HCT116 (cell line): ENCODE measurements around the gene KLF17. TPM values are rescaled to one million over a fixed set of nuclear protein-coding genes. Genes with fewer than 3 reads are reported as not detected.

Source experiments
- ATAC-seq: fragments of 200-7000 bp; cut with Tn5 transposase; 2 replicates; pipeline ENCODE4 v1.9.1; 2020; ENCODE audit warnings: mild to moderate bottlenecking, moderate library complexity
- BruUV-seq: library from RNA; stranded (reverse); fragments of 400-500 nt; replicated peaks from 2 replicates; lab custom pipeline; 2021; lab: Mats Ljungman, UMichigan
- CTCF ChIA-PET: fragments of 300-600 bp; sonication (Branson Sonifier 250); formaldehyde crosslinking; loops from one replicate; lab custom pipeline; 2021; ENCODE audit warnings: antibody characterized with exemption; lab: Charles Lee
- POLR2A ChIA-PET: fragments of 300-600, 350-600 bp; sonication (Branson Sonifier 250); formaldehyde crosslinking; loops from one replicate; lab custom pipeline; 2021; ENCODE audit warnings: antibody characterized with exemption; lab: Charles Lee
- RAD21 ChIA-PET, 2 experiments: fragments of 300-600 bp; sonication (Branson Sonifier 250); formaldehyde crosslinking; loops; one replicate each; lab custom pipeline; 2023; ENCODE audit warnings: low total read pairs in 2 of 2; ENCODE audit not compliant: uncharacterized antibody in 2 of 2, unreplicated experiment in 2 of 2, low non-redundant PET in 1 of 2; lab: Charles Lee
- DNase-seq: peaks from one replicate; pipeline ENCODE4 v3.0.0-alpha.2; 2010; ENCODE audit warnings: low read depth, low spot score
- H2AFZ ChIP-seq: fragments of 200-600 bp; shearing (Covaris generic), sonication (generic); 2 replicates; pipeline ENCODE4 v1.6.1; 2017; ENCODE audit warnings: low read depth, mixed run types, mixed read lengths, antibody characterized with exemption, low read length; ENCODE audit not compliant: poor library complexity, severe bottlenecking
- H3K27ac ChIP-seq: 2 replicates; pipeline ENCODE4 v1.5.1; 2012; ENCODE audit warnings: low read depth, low read length
- H3K27me3 ChIP-seq: fragments of 200-600 bp; sonication (generic); 2 replicates; pipeline ENCODE4 v1.6.1; 2016; ENCODE audit warnings: mixed run types, low read length, mixed read lengths; ENCODE audit not compliant: insufficient read depth
- H3K36me3 ChIP-seq, 2 experiments: fragments of 200-500 bp in 1 of 2; fragments of 200-600 bp in 1 of 2; sonication (Bioruptor generic) in 1 of 2; sonication (generic) in 1 of 2; 2 replicates each; pipeline versions ENCODE4 v1.5.1 to v1.6.1; 2014 to 2016; ENCODE audit warnings: low read length in 2 of 2, inconsistent platforms in 1 of 2, mixed read lengths in 1 of 2, mixed run types in 1 of 2; ENCODE audit not compliant: insufficient read depth in 2 of 2, control insufficient read depth in 1 of 2
- H3K4me1 ChIP-seq, 2 experiments: fragments of 200-600 bp in 1 of 2; sonication (generic) in 1 of 2; 2 replicates each; pipeline versions ENCODE4 v1.5.1 to v1.6.1; 2012 to 2017; ENCODE audit warnings: low read length in 2 of 2, inconsistent platforms in 1 of 2, mild to moderate bottlenecking in 1 of 2, mixed read lengths in 1 of 2, mixed run types in 1 of 2, moderate library complexity in 1 of 2; ENCODE audit not compliant: insufficient read depth in 2 of 2, control insufficient read depth in 1 of 2
- H3K4me2 ChIP-seq: fragments of 200-600 bp; sonication (generic); 2 replicates; pipeline ENCODE4 v1.6.1; 2017; ENCODE audit warnings: mixed run types, low read length, mixed read lengths
- H3K4me3 ChIP-seq, 2 experiments: fragments of 200-600 bp in 1 of 2; sonication (generic) in 1 of 2; replicated peaks in 1 of 2; 2 replicates each; pipeline ENCODE4 v1.5.1; 2011 to 2016; ENCODE audit warnings: low read length in 2 of 2, control low read depth in 1 of 2, low read depth in 1 of 2, mild to moderate bottlenecking in 1 of 2, mixed read lengths in 1 of 2, mixed run types in 1 of 2
- H3K79me2 ChIP-seq: fragments of 200-600 bp; sonication (generic); 2 replicates; pipeline ENCODE4 v1.6.1; 2017; ENCODE audit warnings: mild to moderate bottlenecking, mixed run types, low read length, moderate library complexity, mixed read lengths; ENCODE audit not compliant: insufficient read depth
- H3K9ac ChIP-seq: fragments of 200-600 bp; sonication (generic); 2 replicates; pipeline ENCODE4 v1.6.1; 2016; ENCODE audit warnings: low read length, mixed read lengths
- H3K9me2 ChIP-seq: fragments of 200-600 bp; sonication (generic), shearing (Covaris generic); 2 replicates; pipeline ENCODE4 v1.6.1; 2017; ENCODE audit warnings: mixed run types, mild to moderate bottlenecking, moderate library complexity; ENCODE audit not compliant: insufficient read depth
- H3K9me3 ChIP-seq, 2 experiments: fragments of 200-500 bp in 1 of 2; fragments of 200-600 bp in 1 of 2; sonication (Bioruptor generic) in 1 of 2; sonication (generic) in 1 of 2; 2 replicates each; pipeline ENCODE4 v1.6.1; 2014 to 2017; ENCODE audit warnings: low read length in 2 of 2, mixed read lengths in 2 of 2, inconsistent platforms in 1 of 2, low read depth in 1 of 2, mild to moderate bottlenecking in 1 of 2, mixed run types in 1 of 2, moderate library complexity in 1 of 2; ENCODE audit not compliant: control insufficient read depth in 1 of 2, insufficient read depth in 1 of 2
- H4K20me1 ChIP-seq: fragments of 200-600 bp; sonication (generic), shearing (Covaris generic); 2 replicates; pipeline ENCODE4 v1.6.1; 2017; ENCODE audit warnings: mixed run types, mild to moderate bottlenecking, moderate library complexity; ENCODE audit not compliant: insufficient read depth
- CBX3 ChIP-seq: IDR thresholded peaks from 2 replicates; pipeline ENCODE4 v1.6.1; 2012; ENCODE audit warnings: low read depth
- CEBPB ChIP-seq: IDR thresholded peaks from 2 replicates; pipeline ENCODE4 v1.6.1; 2012; ENCODE audit warnings: low read depth
- EGR1 ChIP-seq: IDR thresholded peaks from 2 replicates; pipeline ENCODE4 v1.6.1; 2012; ENCODE audit warnings: low read depth
- EZH2phosphoT487 ChIP-seq: fragments of 200-600 bp; IDR thresholded peaks from 2 replicates; pipeline ENCODE4 v1.6.1; 2018; ENCODE audit warnings: antibody characterized with exemption, borderline replicate concordance
- FOSL1 ChIP-seq: IDR thresholded peaks from 2 replicates; pipeline ENCODE4 v1.6.1; 2012; ENCODE audit warnings: low read depth
- JUND ChIP-seq: IDR thresholded peaks from 2 replicates; pipeline ENCODE4 v1.6.1; 2012
- MAX ChIP-seq: IDR thresholded peaks from 2 replicates; pipeline ENCODE4 v1.6.1; 2012
- POLR2A ChIP-seq: IDR thresholded peaks from 2 replicates; pipeline ENCODE4 v1.7.0; 2011; ENCODE audit warnings: borderline replicate concordance; ENCODE audit not compliant: insufficient read depth, insufficient read length; ENCODE audit errors: extremely low read depth
- RAD21 ChIP-seq: IDR thresholded peaks from 2 replicates; pipeline ENCODE4 v1.6.1; 2012; ENCODE audit warnings: low read depth, mild to moderate bottlenecking
- TCF7L2 ChIP-seq: IDR thresholded peaks from 2 replicates; pipeline ENCODE4 v1.7.0; 2011; ENCODE audit warnings: borderline replicate concordance, inconsistent platforms; ENCODE audit not compliant: insufficient read depth, insufficient read length; ENCODE audit errors: extremely low read depth
- YY1 ChIP-seq: IDR thresholded peaks from 2 replicates; pipeline ENCODE4 v1.6.1; 2011; ENCODE audit warnings: low read length, low read depth, moderate library complexity, mild to moderate bottlenecking; ENCODE audit not compliant: insufficient replicate concordance; ENCODE audit errors: extremely low read depth
- intact Hi-C: fragments of 100-400 bp; cut with micrococcal nuclease; formaldehyde crosslinking; loops from 2 replicates; pipeline ENCODE4 v1.10.0; 2022
- total RNA-seq: library from RNA; stranded (reverse); gene quantifications from one replicate; pipeline ENCODE4 v1.2.1, GENCODE V29; 2021; ENCODE audit not compliant: unreplicated experiment

The KLF17 gene
- total RNA-seq, 1 experiment from 2014 or later: not detected

GRCh38 chr1:44089371-44090048 lies 29.1 kb upstream of the KLF17 start:
- ChIA-PET RAD21 (no interaction called here), POLR2A (interaction anchor here (0.9 kb wide), 1 partner anchor 632 kb away, joined by 4 read pairs; no protein-coding TSS in a partner anchor), CTCF (interaction anchor here (1.4 kb wide), 1 partner anchor 128 kb away, joined by 3 read pairs; no protein-coding TSS in a partner anchor)
- H3K4me2 ChIP-seq: no peak overlapping the region
- DNase-seq (no peak), ATAC-seq (peak; percentile 70)
- H3K36me3 ChIP-seq: no peaks in the 10 kb centered on the region
- peaks cover 14 to 18% of the 10 kb centered on the region in 2 experiments for H3K4me1 ChIP-seq
- no peaks in the 10 kb centered on the region for H4K20me1 ChIP-seq
- H3K9me2 ChIP-seq: no peaks in the 10 kb centered on the region
- intact Hi-C loops: loop anchor here (5.0 kb wide), 2 partner anchors 128 to 148 kb away; no protein-coding TSS in a partner anchor
- no peaks in the 10 kb centered on the region for H3K9me3 ChIP-seq
- TF ChIP-seq MAX: no peak
- peak; percentile 22; the same call in 1 of the 2 replicates for TF ChIP-seq JUND
- peak; percentile 34; the same call in 1 of the 2 replicates for TF ChIP-seq FOSL1
- H3K79me2 ChIP-seq: no peaks in the 10 kb centered on the region
- no peak overlapping the region for H2AFZ ChIP-seq
- no peaks in the 10 kb centered on the region for H3K27me3 ChIP-seq
- no TSS peak for BruUV-seq
- H3K4me3 ChIP-seq: no peak overlapping the region
- no peak overlapping the region for H3K9ac ChIP-seq
- no peak overlapping the region for H3K27ac ChIP-seq

GRCh38 chr1:44090429-44091252 lies 28.0 kb upstream of the KLF17 start:
- no peak for DNase-seq
- Histone ChIP-seq H3K4me1 (peaks cover 9 to 11% of the 10 kb centered on the region in 2 experiments), H3K79me2 (no peaks in the 10 kb centered on the region), H3K9ac (no peak overlapping the region), H3K27ac (no peak overlapping the region), H3K9me3 (no peaks in the 10 kb centered on the region), H3K4me2 (no peak overlapping the region), H3K27me3 (no peaks in the 10 kb centered on the region), H3K4me3 (no peak overlapping the region), H4K20me1 (no peaks in the 10 kb centered on the region), H3K9me2 (no peaks in the 10 kb centered on the region), H3K36me3 (no peaks in the 10 kb centered on the region), H2AFZ (no peak overlapping the region)
- RAD21 ChIA-PET: no interaction called here
- no peak for TF ChIP-seq EZH2phosphoT487
- no peak for TF ChIP-seq POLR2A
- TF ChIP-seq CBX3: no peak
- no peak for TF ChIP-seq CEBPB
- no peak for TF ChIP-seq EGR1
- TF ChIP-seq TCF7L2: no peak
- no peak for TF ChIP-seq RAD21
- no peak for TF ChIP-seq YY1
- TF ChIP-seq FOSL1: no peak
- BruUV-seq: no TSS peak
- CTCF ChIA-PET: interaction anchor here (3.4 kb wide), 1 partner anchor 12 kb away, joined by 18 read pairs; no protein-coding TSS in a partner anchor
- POLR2A ChIA-PET: interaction anchor here (0.9 kb wide), 1 partner anchor 631 kb away, joined by 4 read pairs; no protein-coding TSS in a partner anchor
- ATAC-seq: no peak
- intact Hi-C loops: loop anchor here (5.0 kb wide), 2 partner anchors 127 to 147 kb away; no protein-coding TSS in a partner anchor
